H1 (cell line): ENCODE data around the gene UGGT1.

Experiments
- EZH2 ChIP-seq: fragments of 200-600 bp; sonication (generic); IDR thresholded peaks from 2 replicates; pipeline ENCODE4 v1.7.1; 2012; ENCODE audit warnings: low read depth, mild to moderate bottlenecking, moderate library complexity, low read length, inconsistent platforms; ENCODE audit not compliant: severe bottlenecking
- PHF8 ChIP-seq: fragments of 200-600 bp; sonication (generic); conservative IDR thresholded peaks from 2 replicates; pipeline ENCODE4 v1.7.1; 2012; ENCODE audit warnings: low read depth, mild to moderate bottlenecking, inconsistent platforms, low read length, moderate library complexity
- RAD21 ChIP-seq, 2 experiments: IDR thresholded peaks in 1 of 2; conservative IDR thresholded peaks in 1 of 2; 2 replicates each; pipeline ENCODE4 v1.6.1; 2011; ENCODE audit warnings: low read depth in 2 of 2, low read length in 2 of 2, improper control_type of control experiment in 1 of 2, inconsistent platforms in 1 of 2, mild to moderate bottlenecking in 1 of 2, moderate library complexity in 1 of 2
- RBBP5 ChIP-seq: IDR thresholded peaks from 2 replicates; pipeline ENCODE4 v1.7.1; 2012; ENCODE audit warnings: low read depth, mild to moderate bottlenecking, inconsistent platforms, low read length, moderate library complexity, borderline replicate concordance
- RNF2 ChIP-seq: fragments of 200-900, 300-1000 bp; sonication (generic); IDR thresholded peaks from 2 replicates; pipeline ENCODE4 v1.7.1; 2016; ENCODE audit warnings: borderline replicate concordance, low read depth, mild to moderate bottlenecking, antibody characterized with exemption, low read length; ENCODE audit not compliant: poor library complexity, severe bottlenecking; ENCODE audit errors: missing control alignments
- SRF ChIP-seq: IDR thresholded peaks from 2 replicates; pipeline ENCODE4 v1.6.1; 2011; ENCODE audit warnings: mild to moderate bottlenecking, low read depth, low read length, moderate library complexity
- TCF12 ChIP-seq: IDR thresholded peaks from 2 replicates; pipeline ENCODE4 v1.6.1; 2011; ENCODE audit warnings: low read depth, mild to moderate bottlenecking, low read length
- YY1 ChIP-seq: IDR thresholded peaks from 2 replicates; pipeline ENCODE4 v1.6.1; 2011; ENCODE audit warnings: low read depth, mild to moderate bottlenecking, low read length
- TF ChIP-seq, protein P1 (sequence below), 3 experiments: IDR thresholded peaks; 1 replicate in 2 of 3; 2 replicates in 1 of 3; pipeline versions ENCODE4 v1.5.1 to v1.6.1; 2011; ENCODE audit warnings: low read length in 3 of 3, mild to moderate bottlenecking in 3 of 3, inconsistent platforms in 2 of 3, low read depth in 1 of 3, moderate library complexity in 1 of 3; ENCODE audit not compliant: insufficient read depth in 1 of 3; ENCODE audit errors: control extremely low read depth in 1 of 3
- TF ChIP-seq, protein P2 (sequence below): IDR thresholded peaks from 2 replicates; pipeline ENCODE4 v1.6.1; 2011; ENCODE audit warnings: low read length, improper control_type of control experiment
- TF ChIP-seq, protein P3 (sequence below): IDR thresholded peaks from 2 replicates; pipeline ENCODE4 v1.6.1; 2012; ENCODE audit warnings: inconsistent platforms
- TF ChIP-seq, protein P4 (sequence below): IDR thresholded peaks from 2 replicates; pipeline ENCODE4 v1.6.1; 2011; ENCODE audit warnings: low read depth, mild to moderate bottlenecking, low read length; ENCODE audit not compliant: insufficient read depth

GRCh38 chr2:128219891-128220290 lies 128.9 kb downstream of the UGGT1 start:
- TF ChIP-seq, protein P1, sequence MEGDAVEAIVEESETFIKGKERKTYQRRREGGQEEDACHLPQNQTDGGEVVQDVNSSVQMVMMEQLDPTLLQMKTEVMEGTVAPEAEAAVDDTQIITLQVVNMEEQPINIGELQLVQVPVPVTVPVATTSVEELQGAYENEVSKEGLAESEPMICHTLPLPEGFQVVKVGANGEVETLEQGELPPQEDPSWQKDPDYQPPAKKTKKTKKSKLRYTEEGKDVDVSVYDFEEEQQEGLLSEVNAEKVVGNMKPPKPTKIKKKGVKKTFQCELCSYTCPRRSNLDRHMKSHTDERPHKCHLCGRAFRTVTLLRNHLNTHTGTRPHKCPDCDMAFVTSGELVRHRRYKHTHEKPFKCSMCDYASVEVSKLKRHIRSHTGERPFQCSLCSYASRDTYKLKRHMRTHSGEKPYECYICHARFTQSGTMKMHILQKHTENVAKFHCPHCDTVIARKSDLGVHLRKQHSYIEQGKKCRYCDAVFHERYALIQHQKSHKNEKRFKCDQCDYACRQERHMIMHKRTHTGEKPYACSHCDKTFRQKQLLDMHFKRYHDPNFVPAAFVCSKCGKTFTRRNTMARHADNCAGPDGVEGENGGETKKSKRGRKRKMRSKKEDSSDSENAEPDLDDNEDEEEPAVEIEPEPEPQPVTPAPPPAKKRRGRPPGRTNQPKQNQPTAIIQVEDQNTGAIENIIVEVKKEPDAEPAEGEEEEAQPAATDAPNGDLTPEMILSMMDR (IDR thresholded peaks at IDR 0.05; ENCODE audit: control extremely low read depth in 1 of 3, insufficient read depth in 1 of 3, low read depth in 1 of 3, low read length in 3 of 3): no peak
- no peak for TF ChIP-seq RBBP5
- TF ChIP-seq RAD21 (IDR thresholded peaks at IDR 0.05 in 1 of 2, conservative IDR thresholded peaks at IDR 0.05 in 1 of 2; ENCODE audit: low read depth in 2 of 2, low read length in 2 of 2): no peak
- TF ChIP-seq, protein P2, sequence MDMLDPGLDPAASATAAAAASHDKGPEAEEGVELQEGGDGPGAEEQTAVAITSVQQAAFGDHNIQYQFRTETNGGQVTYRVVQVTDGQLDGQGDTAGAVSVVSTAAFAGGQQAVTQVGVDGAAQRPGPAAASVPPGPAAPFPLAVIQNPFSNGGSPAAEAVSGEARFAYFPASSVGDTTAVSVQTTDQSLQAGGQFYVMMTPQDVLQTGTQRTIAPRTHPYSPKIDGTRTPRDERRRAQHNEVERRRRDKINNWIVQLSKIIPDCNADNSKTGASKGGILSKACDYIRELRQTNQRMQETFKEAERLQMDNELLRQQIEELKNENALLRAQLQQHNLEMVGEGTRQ: no peak
- TF ChIP-seq PHF8: no peak
- TF ChIP-seq TCF12: no peak
- TF ChIP-seq, protein P3, sequence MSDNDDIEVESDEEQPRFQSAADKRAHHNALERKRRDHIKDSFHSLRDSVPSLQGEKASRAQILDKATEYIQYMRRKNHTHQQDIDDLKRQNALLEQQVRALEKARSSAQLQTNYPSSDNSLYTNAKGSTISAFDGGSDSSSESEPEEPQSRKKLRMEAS: no peak
- TF ChIP-seq, protein P4, sequence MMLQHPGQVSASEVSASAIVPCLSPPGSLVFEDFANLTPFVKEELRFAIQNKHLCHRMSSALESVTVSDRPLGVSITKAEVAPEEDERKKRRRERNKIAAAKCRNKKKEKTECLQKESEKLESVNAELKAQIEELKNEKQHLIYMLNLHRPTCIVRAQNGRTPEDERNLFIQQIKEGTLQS: no peak
- TF ChIP-seq RNF2: no peak
- no peak for TF ChIP-seq YY1
- no peak for TF ChIP-seq EZH2
- no peak for TF ChIP-seq SRF
